ENCODE results near the gene SLC10A6. TPM values are rescaled to one million over a fixed set of nuclear protein-coding genes. Genes with fewer than 3 reads are reported as not detected.

The SLC10A6 gene
- 0.20 TPM in 1 of 2 replicates, not detected in the other for total RNA-seq

GRCh38 chr4:86848732-86849619 lies at the start of gene SLC10A6:
Gene SLC10A6 (minus strand): TSS chr4:86849384. CDS start chr4:86849115, 269 bp downstream.

GRCh38 chr4:86891762-86892635 lies 42.8 kb upstream of the SLC10A6 start, which contains the start of gene C4orf36:
Gene C4orf36 (minus strand): TSS chr4:86892422. CDS start chr4:86891520, 902 bp downstream.

Other genes with a start within 250 kb of the SLC10A6 start
- 0.20 and 0.33 TPM in 2 replicates for gene C4orf36, start 43.0 kb upstream of the SLC10A6 start, total RNA-seq
- gene AFF1, start 85.6 kb upstream of the SLC10A6 start, total RNA-seq: 20.6 and 26.2 TPM in 2 replicates